Ovary (tissue), 9 donors: Measurements from ENCODE around the gene MARK3. TPM values are rescaled to one million over a fixed set of nuclear protein-coding genes. Genes with fewer than 3 reads are reported as not detected.

Experiments
- DNase-seq, 5 donors: peaks; one replicate each; pipeline ENCODE4 v3.0.0-alpha.2; 2019 to 2020
- H3K27ac ChIP-seq, 2 donors: fragments of 200-600 bp; one replicate each; pipeline versions ENCODE4 v1.5.1 to v1.8.0; 2019 to 2022
- H3K27me3 ChIP-seq: fragments of 200-600 bp; one replicate; pipeline ENCODE4 v1.8.0; 2022
- H3K36me3 ChIP-seq: fragments of 200-600 bp; sonication (generic); one replicate; pipeline ENCODE4 v1.5.1; 2019
- H3K4me1 ChIP-seq: one replicate; pipeline ENCODE4 v1.8.1; 2013; ENCODE audit warnings: mild to moderate bottlenecking, moderate library complexity; ENCODE audit not compliant: insufficient read depth
- H3K4me3 ChIP-seq: fragments of 200-600 bp; sonication (generic); one replicate; pipeline ENCODE4 v1.5.1; 2017
- H3K9me3 ChIP-seq, 2 donors: fragments of 200-600 bp in 1 of 2; sonication (generic) in 1 of 2; one replicate each; pipeline versions ENCODE4 v1.5.1 to v1.8.1; 2013 to 2019; ENCODE audit warnings: mild to moderate bottlenecking in 1 of 2, moderate library complexity in 1 of 2
- EP300 ChIP-seq: sonication (generic); formaldehyde crosslinking; IDR thresholded peaks from one replicate; pipeline ENCODE4 v1.6.1; 2017; ENCODE audit warnings: antibody characterized with exemption
- POLR2A ChIP-seq: fragments of 450-650 bp; IDR thresholded peaks from one replicate; pipeline ENCODE4 v1.6.1; 2017; ENCODE audit warnings: antibody characterized with exemption, mild to moderate bottlenecking, moderate library complexity
- WGBS, 3 donors: extraction: QIAGEN DNeasy Blood & Tissue Kit in 1 of 3; methylation state at CpG; one replicate each; pipeline versions ENCODE4 v1.1.5 to v1.1.7; 2013 to 2017; 5-methylcytosine and 5-hydroxymethylcytosine counted together
- intact Hi-C, 4 donors: fragments of 100-400 bp; cut with DNase I; formaldehyde crosslinking; loops; one replicate each; pipeline versions ENCODE4 v1.11.0 to v1.15.1; 2022 to 2023
- polyA plus RNA-seq, 2 donors: library from polyadenylated mRNA; stranded (reverse); fragments of 200-250 nt in 1 of 2; fragments of 350-450 nt in 1 of 2; fragmentation: Illumina TruSeq in 1 of 2; extraction: RNeasy Lipid Tissue Mini Kit (QIAGEN cat#74804) in 1 of 2; gene quantifications; one replicate each; pipeline ENCODE4 v1.2.3, GENCODE V29; 2013 to 2014
- total RNA-seq, 7 donors: library from RNA; depleted of rRNA in 2 of 7; stranded (reverse); fragments of >200 nt in 2 of 7; fragmentation: NEBNext Ultra II Directional in 3 of 7; extraction: Animal tissue kit (Norgen Biotek cat#: 25700) in 3 of 7; gene quantifications; one replicate each; pipeline versions ENCODE4 v1.1.0 to v1.2.4, GENCODE V29; 2016 to 2023
- TF ChIP-seq, protein P1 (sequence below), 3 donors: fragments of 450-650 bp in 2 of 3; fragments of 200-600 bp in 1 of 3; IDR thresholded peaks; one replicate each; pipeline versions ENCODE4 v1.5.1 to v1.8.0; 2016 to 2022; ENCODE audit warnings: antibody characterized with exemption in 3 of 3, mild to moderate bottlenecking in 1 of 3
- donor health status: DM: no; HTN: no; CAD: no; lungs with moderate emphysema.
- donor health status: DM: no; HTN: no; CAD: no.
- donor health status: Bipolar disorder and iron deficiency.
- donor health status: DM: yes; HTN: yes; CAD: no.
- donor health status: DM: no; HTN: no; CAD: no.
- donor health status: DM: yes; HTN: yes; CAD: no.

The MARK3 gene
- total and polyA plus RNA-seq, 9 donors: 46.4 to 110 (median 71.1) TPM

DNA sequence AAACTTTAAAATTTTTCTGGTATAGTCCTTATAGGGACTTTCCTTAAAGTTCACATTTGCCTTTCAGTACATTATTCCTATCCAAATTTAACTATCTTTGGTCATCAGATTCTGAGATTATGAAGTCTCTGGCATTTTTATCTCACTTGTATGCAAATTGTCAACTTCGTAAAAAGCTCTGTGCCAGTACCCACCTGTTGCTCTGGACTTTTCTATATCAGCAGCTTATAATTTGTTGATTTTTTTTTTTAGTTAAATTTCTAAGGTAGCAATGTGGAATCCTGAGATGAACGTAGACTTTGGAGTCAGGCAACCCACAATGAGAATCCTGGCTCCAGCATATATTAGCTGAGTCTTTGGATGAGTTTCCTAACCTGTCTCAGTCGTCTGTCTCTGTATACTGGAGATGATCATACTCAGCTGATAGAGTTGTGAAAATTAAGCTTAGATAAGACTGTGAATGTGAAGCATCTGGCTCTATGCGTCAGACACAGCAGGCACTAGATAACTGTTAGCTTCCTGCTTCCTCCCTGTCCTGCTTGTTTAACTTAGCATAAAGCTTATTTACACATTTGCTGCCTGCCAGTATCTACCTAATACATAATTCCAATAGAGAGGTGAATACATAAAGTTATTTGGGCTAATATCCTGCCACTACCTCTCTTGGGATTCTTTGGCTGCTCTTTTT, 59.8 kb downstream of the MARK3 start:
- intact Hi-C loops: no loop called here
- peaks cover 5% of the 10 kb centered on the region for H3K4me1 ChIP-seq
- WGBS, 3 donors: 49 to 58% (median 53%) methylated on average over 4 of the region's 4 CpGs
- H3K36me3 ChIP-seq: no peaks in the 10 kb centered on the region
- no peaks in the 10 kb centered on the region for H3K9me3 ChIP-seq
- no peak overlapping the region for H3K27ac ChIP-seq
- TF ChIP-seq EP300 (no peak), POLR2A (no peak)
- TF ChIP-seq, protein P1, sequence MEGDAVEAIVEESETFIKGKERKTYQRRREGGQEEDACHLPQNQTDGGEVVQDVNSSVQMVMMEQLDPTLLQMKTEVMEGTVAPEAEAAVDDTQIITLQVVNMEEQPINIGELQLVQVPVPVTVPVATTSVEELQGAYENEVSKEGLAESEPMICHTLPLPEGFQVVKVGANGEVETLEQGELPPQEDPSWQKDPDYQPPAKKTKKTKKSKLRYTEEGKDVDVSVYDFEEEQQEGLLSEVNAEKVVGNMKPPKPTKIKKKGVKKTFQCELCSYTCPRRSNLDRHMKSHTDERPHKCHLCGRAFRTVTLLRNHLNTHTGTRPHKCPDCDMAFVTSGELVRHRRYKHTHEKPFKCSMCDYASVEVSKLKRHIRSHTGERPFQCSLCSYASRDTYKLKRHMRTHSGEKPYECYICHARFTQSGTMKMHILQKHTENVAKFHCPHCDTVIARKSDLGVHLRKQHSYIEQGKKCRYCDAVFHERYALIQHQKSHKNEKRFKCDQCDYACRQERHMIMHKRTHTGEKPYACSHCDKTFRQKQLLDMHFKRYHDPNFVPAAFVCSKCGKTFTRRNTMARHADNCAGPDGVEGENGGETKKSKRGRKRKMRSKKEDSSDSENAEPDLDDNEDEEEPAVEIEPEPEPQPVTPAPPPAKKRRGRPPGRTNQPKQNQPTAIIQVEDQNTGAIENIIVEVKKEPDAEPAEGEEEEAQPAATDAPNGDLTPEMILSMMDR (IDR thresholded peaks at IDR 0.05): no peak
- H3K4me3 ChIP-seq: no peak overlapping the region
- no peak for DNase-seq
- no peaks in the 10 kb centered on the region for H3K27me3 ChIP-seq

DNA sequence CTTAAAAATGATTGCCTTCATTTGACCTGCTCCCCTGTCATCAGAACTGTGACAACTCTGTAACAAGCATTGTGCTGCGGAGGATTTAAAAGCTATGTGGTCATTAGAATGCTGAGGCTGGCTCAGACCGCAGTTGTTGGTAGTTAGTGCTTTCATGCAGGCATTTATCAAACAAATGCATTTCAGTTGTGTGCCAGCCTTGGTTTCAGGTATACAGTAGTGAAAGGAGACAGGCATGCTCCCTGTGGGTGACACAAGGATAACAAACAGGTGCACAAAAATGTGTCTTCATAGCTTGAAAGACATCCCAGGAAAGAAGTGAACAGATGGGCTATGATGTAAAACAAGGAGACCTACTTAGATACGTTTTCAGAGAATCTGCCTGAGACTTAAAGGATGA, 60.6 kb downstream of the MARK3 start:
- Histone ChIP-seq H3K9me3 (no peaks in the 10 kb centered on the region), H3K36me3 (no peaks in the 10 kb centered on the region), H3K4me1 (peaks cover 5% of the 10 kb centered on the region), H3K4me3 (no peak overlapping the region), H3K27me3 (no peaks in the 10 kb centered on the region), H3K27ac (no peak overlapping the region)
- 81 to 88% (median 86%) methylated on average over 3 of the region's 3 CpGs for WGBS, 3 donors
- no peak for TF ChIP-seq POLR2A
- TF ChIP-seq EP300: no peak
- TF ChIP-seq, protein P1 (IDR thresholded peaks at IDR 0.05): no peak
- DNase-seq: no peak
- intact Hi-C loops: no loop called here

DNA sequence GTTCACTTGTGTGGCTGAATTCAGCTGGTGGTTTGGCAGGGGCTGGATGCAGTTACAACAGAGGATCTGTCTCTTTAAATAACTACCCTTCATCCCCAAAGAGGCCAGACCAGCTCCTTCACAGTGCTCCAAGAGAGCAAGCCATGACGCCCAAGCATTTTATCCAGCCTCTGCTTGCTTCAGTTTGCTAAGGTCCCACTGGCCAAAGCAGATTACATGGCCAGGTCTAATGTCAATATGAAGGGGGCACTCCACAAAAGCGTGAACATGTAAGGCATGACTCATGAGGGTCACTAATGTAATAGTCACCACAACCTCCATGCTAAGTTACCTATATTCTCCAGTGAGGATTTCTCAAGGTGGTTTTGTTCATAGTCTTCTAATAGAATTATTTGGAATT, 62.9 kb downstream of the MARK3 start:
- peaks cover 6% of the 10 kb centered on the region for H3K4me1 ChIP-seq
- no peak for DNase-seq
- intact Hi-C loops: no loop called here
- H3K9me3 ChIP-seq: no peaks in the 10 kb centered on the region
- H3K27me3 ChIP-seq: no peaks in the 10 kb centered on the region
- H3K4me3 ChIP-seq: no peak overlapping the region
- TF ChIP-seq, protein P1 (IDR thresholded peaks at IDR 0.05): no peak
- TF ChIP-seq POLR2A: no peak
- TF ChIP-seq EP300: no peak
- 91 to 95% (median 93%) methylated on average over 2 of the region's 2 CpGs for WGBS, 3 donors
- H3K36me3 ChIP-seq: no peaks in the 10 kb centered on the region
- no peak overlapping the region for H3K27ac ChIP-seq

DNA sequence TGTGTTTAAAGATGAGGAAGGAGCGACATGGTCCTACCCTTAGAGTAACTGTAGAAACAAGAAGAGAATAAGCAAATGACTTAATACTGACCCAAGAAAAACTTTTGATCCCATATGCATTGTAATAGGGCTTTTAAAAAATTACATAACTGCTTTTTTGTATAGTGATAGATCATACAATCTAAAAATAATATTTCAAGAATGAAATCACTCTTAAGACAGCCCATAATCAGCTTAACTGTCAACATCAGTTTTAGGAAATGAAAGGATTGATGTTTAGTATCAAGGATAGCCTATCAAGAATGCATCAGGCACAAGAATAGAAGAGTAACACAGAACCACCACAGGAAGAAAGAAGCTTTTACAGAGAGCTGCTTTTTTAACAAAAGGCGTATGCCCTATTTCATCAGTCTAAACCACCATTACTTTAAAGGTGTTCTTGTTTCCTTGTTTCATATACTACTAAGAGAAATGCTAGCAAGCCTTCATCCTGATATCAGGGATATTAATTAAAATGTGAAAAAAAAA, 64.5 kb downstream of the MARK3 start:
- H3K36me3 ChIP-seq: no peaks in the 10 kb centered on the region
- H3K4me1 ChIP-seq: peaks cover 6% of the 10 kb centered on the region
- no peak overlapping the region for H3K27ac ChIP-seq
- no peaks in the 10 kb centered on the region for H3K27me3 ChIP-seq
- no peaks in the 10 kb centered on the region for H3K9me3 ChIP-seq
- no peak overlapping the region for H3K4me3 ChIP-seq
- no peak for DNase-seq
- WGBS, 3 donors: 89 to 95% (median 89%) methylated on average over 2 of the region's 2 CpGs
- intact Hi-C loops: no loop called here
- TF ChIP-seq EP300 (no peak), POLR2A (no peak)
- TF ChIP-seq, protein P1 (IDR thresholded peaks at IDR 0.05): no peak
